DMS53 treated with DMSO at 0.1 percent for 48 hours (cell line): ENCODE data around the gene COA5.

Experiments
- DNase-seq: peaks from one replicate; lab custom pipeline; 2025; ENCODE audit not compliant: unreplicated experiment; lab: John Stamatoyannopoulos, UW

COA5 gene

DNA sequence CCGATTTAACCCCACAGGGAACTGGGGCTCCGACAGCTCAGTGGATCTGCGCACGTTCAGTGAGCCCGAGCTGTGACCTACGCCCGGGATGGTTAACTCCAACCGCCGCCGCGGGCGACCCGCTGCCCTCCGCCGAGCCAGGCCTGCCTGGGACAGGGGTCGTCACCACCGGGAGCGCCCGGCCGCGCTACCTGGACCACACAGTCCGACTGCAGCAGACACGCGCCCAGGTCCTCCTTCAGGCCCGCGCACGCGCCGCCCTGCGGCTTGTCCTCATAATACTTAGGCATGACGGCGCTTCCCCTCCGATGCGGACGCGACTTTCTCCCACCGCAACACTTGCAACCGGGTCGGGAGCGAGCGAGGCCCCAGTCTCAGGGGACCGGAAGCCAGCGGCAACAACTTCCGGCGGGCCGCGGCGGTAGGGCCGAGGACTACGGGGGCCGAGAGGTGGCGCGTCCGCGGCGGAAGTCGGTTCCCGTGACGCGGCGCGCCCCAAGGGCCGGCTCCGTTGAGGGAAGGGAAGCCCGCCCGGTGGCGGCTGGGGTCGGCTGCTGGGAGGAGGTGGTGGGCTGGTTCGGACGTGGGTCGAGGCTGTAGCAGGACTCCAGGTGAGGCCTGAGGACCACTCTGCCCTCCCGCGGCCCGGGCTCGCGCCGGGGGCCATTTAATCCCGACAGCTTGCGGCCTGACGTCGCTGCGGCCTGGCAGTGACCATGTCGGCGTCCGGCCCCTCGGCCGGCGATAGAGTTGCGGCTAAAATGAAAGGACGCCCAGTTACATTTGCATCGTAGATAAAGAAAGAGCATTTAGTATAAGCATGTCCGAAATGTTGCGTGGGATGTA is at the start of gene COA5, which contains the start of gene UNC50:
Gene COA5 (minus strand): TSS at position 397 of the 846 bp plus-strand sequence. CDS start 107 bp downstream, at position 290.
Gene UNC50 (plus strand): TSS at position 474 of the 846 bp plus-strand sequence. CDS start 1,171 bp downstream, outside the sequence.
- DNase-seq: peak; percentile 90

- no peak for DNase-seq
Measured at GRCh38 chr2:98656800-98657199, 48.5 kb upstream of the COA5 start.

DNA sequence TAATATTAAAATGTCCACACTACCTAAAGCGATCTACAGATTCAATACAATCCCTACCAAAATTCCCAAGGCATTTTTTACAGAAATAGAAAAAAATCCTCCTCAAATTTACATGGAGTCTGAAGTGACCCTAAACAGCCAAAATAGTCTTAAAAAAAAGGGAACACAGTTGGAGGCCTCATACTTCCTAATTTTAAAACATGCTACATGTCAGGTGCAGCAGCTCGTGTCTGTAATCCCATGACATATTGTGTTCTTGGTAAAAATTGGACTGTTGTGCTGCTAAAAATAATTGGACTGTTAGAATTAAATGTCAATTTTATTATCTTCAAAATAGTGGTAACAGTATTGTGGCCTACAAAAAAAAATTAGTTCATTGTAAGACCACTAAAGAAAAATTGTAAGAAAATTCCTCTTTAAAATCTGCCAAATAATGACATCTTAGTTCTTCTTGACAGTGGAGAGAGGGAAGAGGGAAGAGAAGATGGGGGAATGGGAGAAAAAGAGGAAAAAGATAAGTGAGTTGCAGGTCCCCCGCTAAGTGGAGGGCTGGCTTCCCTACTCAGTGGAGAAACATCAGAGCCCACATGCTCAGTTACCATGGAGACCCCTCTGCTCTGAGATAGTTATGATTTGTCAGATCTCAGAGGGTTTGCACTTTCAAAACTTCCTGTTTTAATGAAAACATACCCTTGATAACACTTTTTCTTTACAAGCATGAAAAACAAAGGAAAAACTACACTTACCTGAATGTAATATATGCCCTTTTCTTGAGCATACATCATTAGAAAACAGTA is 46.6 kb upstream of the COA5 start:
- DNase-seq: no peak

- no peak for DNase-seq
Measured at GRCh38 chr2:98650998-98651397, 42.7 kb upstream of the COA5 start.

GRCh38 chr2:98649992-98650375 is 41.7 kb upstream of the COA5 start:
- no peak for DNase-seq

DNA sequence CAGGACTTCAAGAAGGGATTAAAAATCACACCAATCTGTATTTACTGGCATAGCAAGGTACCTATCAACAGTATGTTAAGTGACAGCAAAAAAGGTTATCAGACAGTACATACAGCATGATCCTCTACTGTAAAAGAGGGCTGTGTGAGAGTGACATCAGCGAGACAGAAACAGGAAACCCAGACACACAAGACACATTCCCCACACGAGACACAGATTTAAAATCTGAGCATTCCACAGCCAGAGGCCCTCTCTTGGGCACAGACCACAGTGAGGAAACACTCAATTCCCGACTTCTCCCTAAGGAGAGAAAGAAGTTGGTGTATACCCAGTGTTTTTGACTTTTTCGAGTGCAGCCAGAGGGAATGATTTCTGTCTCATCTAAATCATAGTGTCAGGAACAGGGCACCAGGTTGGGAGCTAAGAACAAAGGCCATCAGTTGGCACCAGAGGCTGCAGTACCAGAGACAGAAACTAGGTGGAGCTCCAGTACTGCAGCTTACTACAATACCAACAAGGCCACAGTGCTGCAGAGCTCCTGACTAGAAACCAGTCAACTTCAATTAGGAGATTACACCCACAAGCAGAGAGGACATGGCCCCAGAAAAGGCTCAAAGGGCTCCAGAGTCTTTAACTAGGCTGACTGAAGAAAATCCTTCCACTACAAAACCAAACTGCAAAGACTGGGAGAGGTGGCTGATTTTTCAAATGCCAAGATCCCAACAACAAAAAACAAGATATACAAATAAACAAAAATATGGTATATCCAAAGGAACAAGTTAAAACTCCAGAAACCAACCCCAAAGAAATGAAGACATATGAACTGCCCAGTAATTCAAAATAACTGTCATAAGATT is 41.1 kb upstream of the COA5 start:
- DNase-seq: peak; percentile 98

DNA sequence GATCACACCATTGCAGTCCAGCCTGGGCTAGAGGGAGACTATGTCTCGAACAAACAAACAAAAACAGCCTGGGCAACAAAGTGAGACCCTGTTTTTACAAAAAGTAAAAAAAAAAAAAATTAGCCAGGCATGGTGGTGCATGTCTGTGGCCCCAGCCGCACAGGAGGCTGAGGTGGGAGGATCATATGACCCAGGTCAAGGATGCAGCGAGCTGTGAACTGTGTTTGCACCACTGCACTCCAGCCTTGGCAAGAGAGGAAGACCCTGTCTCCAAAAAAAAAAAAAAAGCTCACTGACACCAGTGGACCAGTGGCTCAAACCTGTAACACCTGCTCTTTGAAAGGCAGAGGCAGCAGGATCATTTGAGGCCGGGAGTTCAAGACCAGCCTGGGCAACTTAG is 40.1 kb upstream of the COA5 start:
- DNase-seq: no peak

- DNase-seq: no peak
Measured at GRCh38 chr2:98647636-98648035, 39.3 kb upstream of the COA5 start.

- no peak for DNase-seq
Measured at GRCh38 chr2:98643496-98644100, 35.3 kb upstream of the COA5 start.

- no peak for DNase-seq
Measured at GRCh38 chr2:98637401-98638147, 29.3 kb upstream of the COA5 start.

DNA sequence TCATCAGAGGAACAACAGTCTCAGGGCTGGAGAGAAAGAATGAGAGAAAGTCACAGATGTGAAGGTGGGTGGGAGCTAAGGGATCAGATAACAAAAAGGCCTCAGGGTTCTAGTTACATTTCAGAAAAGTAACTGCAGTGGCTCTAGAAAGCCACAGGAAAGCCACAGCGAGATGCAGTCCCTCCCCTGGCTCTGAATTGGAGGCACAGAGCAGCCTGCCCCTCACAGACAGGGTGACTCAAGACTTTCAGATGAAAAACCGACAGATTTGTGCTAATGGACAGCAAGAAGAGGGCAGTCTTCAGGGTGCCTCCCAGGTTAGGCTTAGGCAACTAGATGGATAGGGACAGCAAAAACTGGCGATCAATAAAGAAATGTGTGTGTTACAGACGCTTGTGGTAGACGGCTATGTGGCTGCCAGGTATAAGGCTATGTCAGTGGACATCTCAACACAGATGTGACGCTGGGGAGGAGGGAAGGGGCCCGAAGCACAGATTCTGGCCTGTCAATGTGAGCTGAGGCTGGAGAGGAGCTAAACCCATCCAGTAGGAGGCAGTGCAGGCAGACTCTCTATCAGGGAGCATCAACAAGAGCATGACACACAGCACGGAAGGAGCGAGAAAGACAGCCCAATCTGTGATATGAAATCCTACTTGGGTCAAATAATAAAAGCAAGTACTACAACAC is 26.2 kb upstream of the COA5 start:
- DNase-seq: no peak

GRCh38 chr2:98632351-98632750 is 24.0 kb upstream of the COA5 start:
- DNase-seq: no peak

GRCh38 chr2:98623657-98624056 is 15.3 kb upstream of the COA5 start:
- no peak for DNase-seq

GRCh38 chr2:98617149-98617548 is 8.8 kb upstream of the COA5 start:
- DNase-seq: no peak

DNA sequence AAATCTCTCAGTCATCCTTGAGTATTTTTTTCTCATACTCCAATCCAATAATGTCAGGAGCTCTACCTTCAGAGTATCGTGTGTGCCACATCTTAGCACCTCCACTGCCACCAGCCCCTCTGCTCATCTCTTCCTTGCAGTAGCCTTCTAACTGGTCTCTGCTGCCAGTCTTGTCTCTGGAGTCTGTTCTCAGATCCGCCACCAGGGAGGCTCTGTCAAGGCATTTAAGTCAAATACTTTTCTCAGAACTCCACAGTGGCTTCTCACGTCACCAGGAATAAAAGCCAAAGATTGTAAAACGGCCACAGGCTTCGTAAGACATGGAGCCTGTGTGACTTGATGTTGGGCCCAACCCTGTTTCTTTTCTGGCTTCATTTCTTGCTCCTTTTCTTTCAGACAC is 7.2 kb upstream of the COA5 start:
- no peak for DNase-seq

- DNase-seq: no peak
Measured at GRCh38 chr2:98614024-98614739, 5.9 kb upstream of the COA5 start.

DNA sequence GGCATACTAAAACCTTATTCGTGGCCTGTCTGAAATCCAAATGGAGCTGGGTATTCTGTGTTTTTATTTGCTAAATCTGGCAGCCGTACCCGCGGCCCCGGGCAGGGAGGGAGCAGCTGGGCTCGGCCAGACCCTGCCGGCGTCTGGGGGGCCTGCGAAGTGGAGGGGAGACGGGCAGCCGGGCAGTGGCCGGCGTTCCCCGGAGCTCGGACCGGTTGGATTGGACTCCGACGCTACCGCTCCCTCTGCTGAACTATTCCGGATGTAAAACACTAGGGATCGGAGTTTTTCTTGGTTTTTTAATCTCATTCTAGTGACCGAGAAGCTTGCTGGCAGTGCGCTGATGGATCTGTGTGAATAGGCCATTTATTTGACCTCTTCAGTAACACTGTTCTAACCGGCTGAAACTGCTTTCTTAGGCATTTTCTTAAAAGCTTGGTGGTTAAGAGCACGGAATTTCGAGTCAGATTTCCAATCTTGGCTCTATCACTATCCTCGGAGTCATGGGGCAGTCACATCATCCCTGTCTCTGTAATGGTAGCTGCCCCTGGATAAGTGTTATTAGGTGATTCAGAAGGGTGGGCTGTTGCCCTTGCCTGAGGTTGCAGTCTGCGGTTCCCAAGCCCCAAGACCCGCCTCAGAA is 771 bp upstream of the COA5 start:
- DNase-seq: no peak

DNA sequence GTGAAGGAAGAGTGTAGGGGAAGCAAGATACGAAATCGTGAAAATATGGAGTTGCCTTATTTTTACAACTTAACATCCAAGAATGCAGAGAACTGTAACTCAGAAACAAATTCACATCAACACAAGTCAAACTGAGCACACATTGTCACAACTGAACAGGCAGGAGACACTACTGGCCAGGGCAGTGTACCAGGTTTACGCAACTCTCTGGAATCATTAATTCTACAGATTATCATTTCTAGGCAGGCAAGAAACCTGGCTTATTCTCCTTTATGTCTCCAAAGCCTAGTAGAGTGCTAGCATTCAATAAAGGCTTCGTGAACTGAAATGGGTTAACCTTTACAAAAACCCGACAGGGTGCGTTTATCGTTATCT is 584 bp downstream of the COA5 start:
- DNase-seq: no peak
